ENCODE results near the gene C2orf92. TPM values are rescaled to one million over a fixed set of nuclear protein-coding genes. Genes with fewer than 3 reads are reported as not detected.

C2orf92 gene
- total RNA-seq, 6 donors from 2014 or later: 9.1 to 45.1 (median 23.1) TPM

Small RNAs within 50 kb of the gene (small RNA-seq; reads per million reads assigned to genes)
- gene RNU4-8P: 0 reads per million in 4 donors

Other genes with a start within 250 kb of the C2orf92 start
- 100 to 1,000 TPM in 1 of 6 donors, 10 to 100 TPM in 5; 11.0 to 211 (median 37.5) TPM for gene ANKRD36B, start 79.8 kb upstream of the C2orf92 start, total RNA-seq
- gene COX5B, start 23.7 kb upstream of the C2orf92 start, total RNA-seq: 100 to 1,000 TPM in 5 of 6 donors, 10 to 100 TPM in 1; 97.4 to 237 (median 177) TPM
- 10 to 100 TPM; 63.9 to 83.0 (median 69.9) TPM for gene ACTR1B, start 5.7 kb upstream of the C2orf92 start, total RNA-seq
- gene ZAP70, start 43.9 kb downstream of the C2orf92 start, total RNA-seq: 10 to 100 TPM in 3 of 6 donors, 1 to 10 TPM in 3; 6.4 to 88.0 (median 11.3) TPM